ENCODE data around the gene COL23A1. TPM values are rescaled to one million over a fixed set of nuclear protein-coding genes. Genes with fewer than 3 reads are reported as not detected.

Gene COL23A1
- total RNA-seq, 1 experiment from 2014 or later, result not detected

GRCh38 chr5:178416919-178417318, 173.3 kb downstream of the COL23A1 start:
- DNase-seq (ENCODE audit: low read depth, low spot score), result no peak
- in situ Hi-C loops (cut with HindIII; ENCODE audit: low pct_unique_long_range_greater_than_20kb, low sequenced_read_pairs), result no loop called here

- in situ Hi-C loops (cut with HindIII; ENCODE audit: low pct_unique_long_range_greater_than_20kb, low sequenced_read_pairs), result no loop called here
- DNase-seq (ENCODE audit: low read depth, low spot score), result no peak
Measured at GRCh38 chr5:178416206-178416882, 173.8 kb downstream of the COL23A1 start.

- in situ Hi-C loops (cut with HindIII; ENCODE audit: low pct_unique_long_range_greater_than_20kb, low sequenced_read_pairs), result no loop called here
- no peak for DNase-seq (ENCODE audit: low read depth, low spot score)
Measured at GRCh38 chr5:178415353-178415752, 174.8 kb downstream of the COL23A1 start.

- in situ Hi-C loops (cut with HindIII; ENCODE audit: low pct_unique_long_range_greater_than_20kb, low sequenced_read_pairs), result no loop called here
- DNase-seq (ENCODE audit: low read depth, low spot score), result no peak
Measured at GRCh38 chr5:178413988-178414387, 176.2 kb downstream of the COL23A1 start.

DNA sequence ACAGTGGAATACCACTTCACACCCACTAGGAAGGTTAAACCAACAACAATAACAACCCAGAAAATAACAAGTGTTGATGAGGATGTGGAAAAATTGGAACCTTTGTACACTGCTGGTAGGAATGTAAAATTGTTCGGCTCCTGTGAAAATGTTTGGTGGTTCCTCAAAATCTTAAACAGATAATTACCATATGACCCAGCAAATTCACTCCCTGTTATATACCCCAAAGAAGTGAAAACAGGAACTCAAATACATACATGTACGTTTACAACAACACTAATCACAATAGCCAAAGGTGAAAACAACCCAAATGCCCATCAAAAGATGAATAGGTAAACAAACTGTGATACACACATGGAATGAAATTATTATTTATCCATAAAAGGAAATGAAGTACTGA, 179.1 kb downstream of the COL23A1 start:
- in situ Hi-C loops (cut with HindIII; ENCODE audit: low pct_unique_long_range_greater_than_20kb, low sequenced_read_pairs), result no loop called here
- no peak for DNase-seq (ENCODE audit: low read depth, low spot score)

DNA sequence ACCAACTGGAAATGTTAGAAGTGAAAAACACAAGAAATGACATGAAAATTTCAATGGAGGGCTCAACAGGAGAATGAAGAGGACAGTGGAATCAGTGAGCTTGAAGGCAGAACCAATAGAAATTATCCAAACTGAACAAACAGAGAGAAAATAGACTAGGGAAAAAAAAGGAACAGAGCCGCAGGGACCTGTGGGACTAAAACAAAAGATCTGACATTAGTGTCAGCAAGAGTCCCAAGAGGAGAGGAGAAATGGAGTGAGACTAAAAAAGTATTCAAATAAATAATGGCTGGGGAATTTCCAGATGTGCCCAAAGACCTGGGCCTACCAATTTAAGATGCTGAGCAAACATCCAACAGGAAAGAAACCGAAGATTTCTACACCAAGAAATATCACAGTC, 182.5 kb downstream of the COL23A1 start:
- no peak for DNase-seq (ENCODE audit: low read depth, low spot score)

DNA sequence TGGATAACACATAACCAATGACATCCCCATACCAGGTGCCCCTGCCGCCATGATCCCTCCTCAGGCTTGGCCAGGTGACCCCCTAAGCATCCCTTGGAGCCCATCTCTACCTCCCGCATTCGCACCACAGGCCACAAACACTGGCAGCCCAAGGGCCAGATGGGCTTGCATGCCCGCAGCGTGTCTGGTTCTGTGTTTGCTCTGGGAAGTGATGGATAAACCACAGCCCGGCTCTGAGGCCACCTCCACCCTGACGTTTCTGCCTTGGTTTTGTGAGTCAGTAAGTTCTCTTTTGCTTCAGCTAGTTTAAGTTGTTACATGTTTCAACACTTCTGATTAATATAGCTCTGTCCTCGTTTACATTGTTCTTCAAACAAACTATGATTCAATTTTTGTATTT, 185.2 kb downstream of the COL23A1 start:
- in situ Hi-C loops (cut with HindIII; ENCODE audit: low pct_unique_long_range_greater_than_20kb, low sequenced_read_pairs), result no loop called here
- no peak for DNase-seq (ENCODE audit: low read depth, low spot score)

More for the DNA sequence above, 182.5 kb downstream of the COL23A1 start:
- in situ Hi-C loops (cut with HindIII; ENCODE audit: low pct_unique_long_range_greater_than_20kb, low sequenced_read_pairs), result no loop called here

DNA sequence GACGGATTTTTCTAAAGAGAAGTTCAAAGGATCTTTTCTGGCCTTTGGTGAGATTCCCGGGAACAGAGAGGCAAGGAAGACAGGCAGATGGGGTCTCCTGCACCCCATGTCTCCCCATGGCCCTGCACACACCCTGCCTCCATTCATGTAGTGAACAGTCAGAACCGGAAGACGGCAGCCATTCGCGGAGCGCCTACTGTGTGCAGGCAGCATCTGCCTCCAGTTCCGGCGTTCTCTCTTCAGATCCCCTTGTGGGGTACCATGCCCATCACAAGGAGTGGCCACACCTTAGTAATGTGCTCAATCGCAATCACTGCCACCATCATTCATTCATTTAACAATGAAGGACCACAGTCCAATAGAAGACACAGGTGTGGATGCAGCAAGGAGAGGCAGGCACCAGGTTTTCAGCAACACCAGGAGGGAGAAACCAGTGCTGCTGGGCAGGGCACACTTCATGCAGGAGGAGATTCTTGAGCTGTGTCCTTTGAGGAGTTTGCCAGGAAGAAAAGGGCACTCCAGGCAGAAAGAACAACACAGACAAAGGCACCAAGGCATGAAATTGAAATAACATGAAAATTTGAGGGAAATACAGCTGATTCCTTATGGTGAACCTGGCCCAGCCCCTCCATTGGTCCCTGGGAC, 186.1 kb downstream of the COL23A1 start:
- no peak for DNase-seq (ENCODE audit: low read depth, low spot score)
- in situ Hi-C loops (cut with HindIII; ENCODE audit: low pct_unique_long_range_greater_than_20kb, low sequenced_read_pairs), result no loop called here

- DNase-seq (ENCODE audit: low read depth, low spot score), result no peak
- in situ Hi-C loops (cut with HindIII; ENCODE audit: low pct_unique_long_range_greater_than_20kb, low sequenced_read_pairs), result no loop called here
Measured at GRCh38 chr5:178403351-178403750, 186.8 kb downstream of the COL23A1 start.

DNA sequence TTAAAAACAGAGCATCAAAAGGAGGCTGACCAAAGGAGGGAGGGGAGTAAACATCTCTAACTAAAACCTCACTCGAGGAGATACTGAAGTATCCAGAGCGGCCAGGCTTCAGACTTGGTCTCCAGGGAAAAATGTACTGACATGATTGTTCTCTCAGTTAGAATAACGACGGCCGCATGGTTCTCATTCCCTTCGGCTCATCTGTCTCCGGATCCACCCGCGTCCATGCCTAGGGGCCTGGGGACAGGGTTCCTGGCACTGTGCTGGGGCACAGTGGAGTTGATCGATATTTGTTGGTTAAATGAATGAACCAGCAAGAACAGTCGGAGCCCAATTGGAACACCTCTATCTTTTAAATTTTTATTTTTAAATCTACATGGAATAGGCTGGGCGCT, 190.5 kb downstream of the COL23A1 start:
- no peak for DNase-seq (ENCODE audit: low read depth, low spot score)
- in situ Hi-C loops (cut with HindIII; ENCODE audit: low pct_unique_long_range_greater_than_20kb, low sequenced_read_pairs), result no loop called here

DNA sequence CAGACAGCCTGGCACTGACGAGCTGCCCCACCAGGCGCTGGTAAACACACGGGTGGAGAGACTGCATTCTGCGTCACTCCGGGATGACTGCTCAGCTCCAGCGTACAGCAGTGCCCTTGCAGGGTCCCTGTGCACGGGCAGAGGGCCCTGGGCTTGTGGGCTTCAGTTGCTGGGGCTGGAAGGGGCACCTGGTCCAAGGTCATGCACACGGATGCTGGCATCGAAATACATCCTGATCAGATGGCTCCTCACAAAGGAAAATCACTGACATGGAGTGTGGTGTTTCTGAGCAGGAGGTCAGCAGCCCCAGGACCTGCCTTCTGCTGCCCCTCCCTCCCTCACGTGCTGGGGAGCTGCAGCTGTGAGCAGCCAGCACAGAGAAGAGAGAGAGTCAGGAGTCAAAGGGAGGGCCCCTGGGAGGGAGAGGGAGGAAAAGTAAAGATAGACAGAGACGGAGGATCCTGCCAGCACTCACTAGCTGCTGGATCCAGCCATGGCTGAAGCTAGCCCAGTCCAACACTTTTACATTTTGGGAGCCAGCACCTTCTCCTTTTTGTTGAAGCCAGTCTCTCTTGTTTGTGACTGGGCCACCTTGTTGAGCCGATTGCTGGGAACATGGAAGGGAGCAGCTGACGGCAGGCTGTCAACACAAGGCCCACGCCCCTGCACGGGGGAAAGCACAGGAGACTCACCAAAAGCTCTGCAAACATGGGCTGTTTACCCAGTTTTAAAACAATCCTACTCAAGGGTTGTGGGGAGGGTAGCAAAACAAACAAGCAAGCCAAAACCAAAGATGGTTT, 191.1 kb downstream of the COL23A1 start:
- DNase-seq (ENCODE audit: low read depth, low spot score), result no peak
- in situ Hi-C loops (cut with HindIII; ENCODE audit: low pct_unique_long_range_greater_than_20kb, low sequenced_read_pairs), result no loop called here

- DNase-seq (ENCODE audit: low read depth, low spot score), result no peak
- in situ Hi-C loops (cut with HindIII; ENCODE audit: low pct_unique_long_range_greater_than_20kb, low sequenced_read_pairs), result no loop called here
Measured at GRCh38 chr5:178396796-178397720, 193.1 kb downstream of the COL23A1 start.

DNA sequence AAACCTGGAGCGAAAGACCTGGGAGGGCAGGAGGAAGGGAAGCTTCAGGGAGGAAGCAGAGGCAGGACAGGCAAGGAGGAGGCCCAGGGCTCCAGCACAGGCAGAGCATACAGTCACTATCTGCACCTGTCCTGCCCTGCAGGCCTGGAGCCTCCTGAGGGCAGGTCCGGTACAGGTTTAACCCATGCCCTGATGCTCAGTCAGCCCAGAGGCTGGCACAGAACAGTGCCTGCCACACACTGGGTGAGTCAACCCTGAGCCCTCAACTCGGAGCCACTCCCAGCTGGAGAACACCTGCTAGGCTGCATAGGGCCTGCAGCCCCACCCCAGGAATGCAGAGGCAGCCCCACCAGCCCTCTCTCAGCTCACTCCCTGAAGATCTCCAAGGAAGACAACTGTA, 196.1 kb downstream of the COL23A1 start:
- no peak for DNase-seq (ENCODE audit: low read depth, low spot score)
- in situ Hi-C loops (cut with HindIII; ENCODE audit: low pct_unique_long_range_greater_than_20kb, low sequenced_read_pairs), result no loop called here

- DNase-seq (ENCODE audit: low read depth, low spot score), result no peak
- in situ Hi-C loops (cut with HindIII; ENCODE audit: low pct_unique_long_range_greater_than_20kb, low sequenced_read_pairs), result no loop called here
Measured at GRCh38 chr5:178392931-178393394, 197.2 kb downstream of the COL23A1 start.

DNA sequence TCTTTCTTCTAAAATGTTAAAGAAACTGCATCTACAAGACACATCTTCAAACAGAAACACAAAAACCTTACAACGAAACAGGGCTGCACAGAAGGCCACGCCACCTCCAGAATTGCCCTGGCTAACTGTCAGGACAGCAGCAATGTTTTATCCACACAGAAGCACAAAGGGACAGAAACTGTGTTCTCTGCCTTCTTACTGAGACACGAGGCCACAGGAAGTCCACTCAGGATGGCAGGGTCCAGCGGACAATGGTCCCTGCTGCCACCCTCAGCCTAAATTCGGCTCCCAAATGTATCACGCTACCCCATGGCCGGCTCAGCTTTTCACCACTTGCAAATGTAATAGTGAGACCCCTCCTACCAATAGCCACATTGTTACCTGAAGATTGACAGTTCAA, 197.8 kb downstream of the COL23A1 start:
- in situ Hi-C loops (cut with HindIII; ENCODE audit: low pct_unique_long_range_greater_than_20kb, low sequenced_read_pairs), result no loop called here
- DNase-seq (ENCODE audit: low read depth, low spot score), result no peak

- in situ Hi-C loops (cut with HindIII; ENCODE audit: low pct_unique_long_range_greater_than_20kb, low sequenced_read_pairs), result no loop called here
Measured at GRCh38 chr5:178391480-178391879, 198.7 kb downstream of the COL23A1 start.

GRCh38 chr5:178389796-178390195, 200.4 kb downstream of the COL23A1 start:
- no peak for DNase-seq (ENCODE audit: low read depth, low spot score)
- in situ Hi-C loops (cut with HindIII; ENCODE audit: low pct_unique_long_range_greater_than_20kb, low sequenced_read_pairs), result no loop called here

More at GRCh38 chr5:178391480-178391879, 198.7 kb downstream of the COL23A1 start:
- DNase-seq (ENCODE audit: low read depth, low spot score), result no peak
